ENCODE measurements around the gene PCCB.

DNA sequence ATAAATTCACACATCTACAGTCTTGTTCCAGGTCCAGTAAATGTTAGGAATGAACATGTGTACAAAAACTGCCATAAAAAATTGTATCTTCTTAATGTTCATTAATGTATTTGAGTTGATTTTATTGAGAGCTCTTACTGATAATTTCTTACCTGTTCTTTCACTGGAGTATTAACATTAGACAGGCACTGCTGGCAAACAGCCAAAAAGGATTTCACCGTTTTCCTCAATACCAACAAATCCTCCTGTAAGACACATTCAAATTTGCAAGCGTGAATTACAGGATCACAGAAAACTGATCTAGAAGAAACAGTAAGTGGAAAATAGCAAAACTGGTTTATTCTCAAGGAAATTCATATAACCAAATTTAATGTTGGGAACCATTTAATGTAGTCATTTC is 127.4 kb downstream of the PCCB start:
- TF ChIP-seq, protein P1, sequence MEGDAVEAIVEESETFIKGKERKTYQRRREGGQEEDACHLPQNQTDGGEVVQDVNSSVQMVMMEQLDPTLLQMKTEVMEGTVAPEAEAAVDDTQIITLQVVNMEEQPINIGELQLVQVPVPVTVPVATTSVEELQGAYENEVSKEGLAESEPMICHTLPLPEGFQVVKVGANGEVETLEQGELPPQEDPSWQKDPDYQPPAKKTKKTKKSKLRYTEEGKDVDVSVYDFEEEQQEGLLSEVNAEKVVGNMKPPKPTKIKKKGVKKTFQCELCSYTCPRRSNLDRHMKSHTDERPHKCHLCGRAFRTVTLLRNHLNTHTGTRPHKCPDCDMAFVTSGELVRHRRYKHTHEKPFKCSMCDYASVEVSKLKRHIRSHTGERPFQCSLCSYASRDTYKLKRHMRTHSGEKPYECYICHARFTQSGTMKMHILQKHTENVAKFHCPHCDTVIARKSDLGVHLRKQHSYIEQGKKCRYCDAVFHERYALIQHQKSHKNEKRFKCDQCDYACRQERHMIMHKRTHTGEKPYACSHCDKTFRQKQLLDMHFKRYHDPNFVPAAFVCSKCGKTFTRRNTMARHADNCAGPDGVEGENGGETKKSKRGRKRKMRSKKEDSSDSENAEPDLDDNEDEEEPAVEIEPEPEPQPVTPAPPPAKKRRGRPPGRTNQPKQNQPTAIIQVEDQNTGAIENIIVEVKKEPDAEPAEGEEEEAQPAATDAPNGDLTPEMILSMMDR (IDR thresholded peaks at IDR 0.05; ENCODE audit: control extremely low read depth in 1 of 3, insufficient read depth in 1 of 3, low read depth in 1 of 3, low read length in 3 of 3): no peak
- TF ChIP-seq RXRA (IDR thresholded peaks at IDR 0.05; ENCODE audit: insufficient read depth, low read depth, low read length) (no peak), TAF1 (IDR thresholded peaks at IDR 0.05; ENCODE audit: low read depth, low read length) (no peak)
- TF ChIP-seq, protein P2, sequence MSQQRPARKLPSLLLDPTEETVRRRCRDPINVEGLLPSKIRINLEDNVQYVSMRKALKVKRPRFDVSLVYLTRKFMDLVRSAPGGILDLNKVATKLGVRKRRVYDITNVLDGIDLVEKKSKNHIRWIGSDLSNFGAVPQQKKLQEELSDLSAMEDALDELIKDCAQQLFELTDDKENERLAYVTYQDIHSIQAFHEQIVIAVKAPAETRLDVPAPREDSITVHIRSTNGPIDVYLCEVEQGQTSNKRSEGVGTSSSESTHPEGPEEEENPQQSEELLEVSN (IDR thresholded peaks at IDR 0.05): no peak
